ENCODE data around the gene TOX3. TPM values are rescaled to one million over a fixed set of nuclear protein-coding genes. Genes with fewer than 3 reads are reported as not detected.

The TOX3 gene
- total RNA-seq, 1 donor from 2014 or later = 10.5 TPM

DNA sequence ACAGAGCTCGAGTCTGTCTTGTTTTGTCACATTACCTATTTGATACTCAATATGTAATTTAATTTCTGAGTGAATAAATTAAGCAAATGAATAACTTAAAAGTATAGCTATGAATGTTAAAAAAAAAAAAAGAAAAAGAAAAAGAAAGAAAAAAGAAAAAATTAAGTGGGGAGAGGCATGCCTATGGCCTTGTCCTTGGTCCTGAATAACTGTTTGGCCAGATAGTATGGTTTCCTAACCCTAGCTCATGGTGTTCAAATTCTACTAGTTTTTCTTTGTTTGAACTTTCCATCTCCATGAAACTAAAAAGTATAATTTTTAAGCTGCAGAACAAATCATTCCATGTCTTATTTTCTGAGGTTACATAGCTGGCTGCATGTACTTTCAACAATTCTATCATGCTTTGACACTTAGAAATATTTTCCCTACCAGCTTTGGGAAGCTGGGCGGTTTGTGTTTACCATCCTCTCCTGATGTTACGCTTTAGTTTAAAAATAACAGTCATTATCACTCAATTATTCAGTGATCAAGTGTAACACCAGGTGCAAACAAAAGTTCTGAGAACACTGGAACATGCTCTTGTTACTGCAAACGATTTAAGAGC is 31.8 kb downstream of the TOX3 start:
- no peak overlapping the region for H3K4me3 ChIP-seq (ENCODE audit: low read depth, low read length)
- no peak for DNase-seq (ENCODE audit: low read depth)
- TF ChIP-seq, protein P1, sequence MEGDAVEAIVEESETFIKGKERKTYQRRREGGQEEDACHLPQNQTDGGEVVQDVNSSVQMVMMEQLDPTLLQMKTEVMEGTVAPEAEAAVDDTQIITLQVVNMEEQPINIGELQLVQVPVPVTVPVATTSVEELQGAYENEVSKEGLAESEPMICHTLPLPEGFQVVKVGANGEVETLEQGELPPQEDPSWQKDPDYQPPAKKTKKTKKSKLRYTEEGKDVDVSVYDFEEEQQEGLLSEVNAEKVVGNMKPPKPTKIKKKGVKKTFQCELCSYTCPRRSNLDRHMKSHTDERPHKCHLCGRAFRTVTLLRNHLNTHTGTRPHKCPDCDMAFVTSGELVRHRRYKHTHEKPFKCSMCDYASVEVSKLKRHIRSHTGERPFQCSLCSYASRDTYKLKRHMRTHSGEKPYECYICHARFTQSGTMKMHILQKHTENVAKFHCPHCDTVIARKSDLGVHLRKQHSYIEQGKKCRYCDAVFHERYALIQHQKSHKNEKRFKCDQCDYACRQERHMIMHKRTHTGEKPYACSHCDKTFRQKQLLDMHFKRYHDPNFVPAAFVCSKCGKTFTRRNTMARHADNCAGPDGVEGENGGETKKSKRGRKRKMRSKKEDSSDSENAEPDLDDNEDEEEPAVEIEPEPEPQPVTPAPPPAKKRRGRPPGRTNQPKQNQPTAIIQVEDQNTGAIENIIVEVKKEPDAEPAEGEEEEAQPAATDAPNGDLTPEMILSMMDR (conservative IDR thresholded peaks at IDR 0.05; ENCODE audit: low read depth, low read length) = no peak

DNA sequence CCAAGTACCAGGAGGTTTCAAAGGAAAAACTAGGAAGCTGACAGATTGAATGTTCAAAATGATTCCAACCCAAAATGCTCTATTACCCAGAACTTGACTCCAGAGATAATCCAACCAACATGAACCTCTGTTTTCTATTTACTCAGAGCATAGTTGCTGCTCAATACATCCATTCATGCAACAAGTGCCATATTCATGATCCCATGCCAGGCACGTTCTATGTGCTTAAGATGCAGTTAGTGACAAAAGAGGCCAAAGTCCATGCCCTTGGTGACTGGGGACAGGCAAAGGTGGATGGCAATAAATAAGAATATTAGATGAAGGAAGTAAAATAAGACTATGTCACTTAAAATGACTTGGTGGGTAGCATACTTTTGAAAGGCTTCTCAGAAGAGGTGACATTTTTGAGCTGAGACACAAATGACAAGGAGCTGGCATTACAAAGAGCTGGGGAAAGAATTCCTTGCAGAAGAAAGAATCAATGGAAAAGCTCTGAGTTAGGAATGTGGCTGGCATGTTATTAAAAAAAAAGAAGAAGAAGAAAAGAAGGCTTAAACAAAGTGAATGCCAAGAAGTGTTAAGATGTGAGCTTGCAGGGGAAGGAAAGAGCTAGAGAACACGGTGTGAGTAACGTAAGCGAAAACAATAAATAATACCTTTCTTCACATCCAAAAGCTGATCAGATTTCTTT is 34.5 kb downstream of the TOX3 start:
- no peak for DNase-seq (ENCODE audit: low read depth)
- H3K4me3 ChIP-seq (ENCODE audit: low read depth, low read length) = no peak overlapping the region
- TF ChIP-seq, protein P1 (conservative IDR thresholded peaks at IDR 0.05; ENCODE audit: low read depth, low read length) = no peak

DNA sequence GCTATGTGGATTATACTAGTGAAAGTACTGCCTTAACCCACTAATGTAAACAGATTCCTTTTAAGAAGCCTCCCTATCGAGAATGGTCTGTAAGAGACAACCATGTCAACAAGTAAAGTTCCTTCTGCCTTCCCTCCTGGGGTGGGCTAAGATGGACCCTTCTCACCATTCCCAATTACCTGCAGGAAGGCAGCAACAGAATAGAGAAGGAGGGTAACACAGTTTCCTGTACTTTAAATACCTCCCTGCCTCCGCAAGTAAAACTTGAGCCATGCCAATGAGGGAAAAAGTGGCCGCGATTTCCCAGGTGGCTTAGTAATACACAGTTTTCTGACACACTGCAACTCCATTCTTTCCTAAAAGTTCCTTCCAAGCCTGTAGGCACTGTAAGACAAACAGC is 45.2 kb downstream of the TOX3 start:
- H3K4me3 ChIP-seq (ENCODE audit: low read depth, low read length) = no peak overlapping the region
- TF ChIP-seq, protein P1 (conservative IDR thresholded peaks at IDR 0.05; ENCODE audit: low read depth, low read length) = no peak
- no peak for DNase-seq (ENCODE audit: low read depth)

DNA sequence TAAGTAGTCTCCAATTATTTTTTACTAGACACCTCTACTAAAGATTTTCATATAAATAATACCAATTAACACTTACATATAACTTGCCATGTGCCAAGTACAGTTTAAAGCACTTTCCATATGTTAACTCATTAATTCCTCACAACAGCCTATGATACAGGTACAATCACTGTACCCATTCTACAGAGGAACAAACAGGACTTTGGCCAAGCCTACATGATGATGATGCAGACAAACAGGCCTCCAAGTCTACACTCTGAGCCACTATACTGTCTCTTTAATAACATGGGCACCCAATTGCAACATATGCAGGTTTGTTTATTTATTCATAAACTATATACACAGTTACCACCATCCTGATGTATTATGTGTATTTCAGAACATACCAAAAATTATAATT is 46.0 kb downstream of the TOX3 start:
- no peak for DNase-seq (ENCODE audit: low read depth)
- TF ChIP-seq, protein P1 (conservative IDR thresholded peaks at IDR 0.05; ENCODE audit: low read depth, low read length) = no peak
- no peak overlapping the region for H3K4me3 ChIP-seq (ENCODE audit: low read depth, low read length)

DNA sequence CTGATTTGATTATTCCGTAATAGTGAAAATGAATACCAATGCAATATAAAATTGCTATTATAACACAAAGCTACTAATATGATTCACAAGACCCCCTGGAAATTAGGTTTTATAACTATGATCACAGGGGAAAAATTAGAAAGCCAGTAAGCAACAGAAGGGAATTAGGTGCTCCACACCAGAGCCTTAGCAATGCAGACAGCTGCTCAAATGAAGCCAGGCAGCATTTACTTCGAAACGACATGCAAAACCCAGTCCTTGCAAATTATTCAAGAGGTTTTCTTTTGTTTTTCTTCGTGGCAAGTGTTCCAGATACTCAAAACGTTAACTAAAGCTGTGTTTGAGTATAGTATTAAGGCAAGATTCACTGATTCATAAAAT is 47.9 kb downstream of the TOX3 start:
- DNase-seq (ENCODE audit: low read depth) = no peak
- H3K4me3 ChIP-seq (ENCODE audit: low read depth, low read length) = no peak overlapping the region
- TF ChIP-seq, protein P1 (conservative IDR thresholded peaks at IDR 0.05; ENCODE audit: low read depth, low read length) = no peak

DNA sequence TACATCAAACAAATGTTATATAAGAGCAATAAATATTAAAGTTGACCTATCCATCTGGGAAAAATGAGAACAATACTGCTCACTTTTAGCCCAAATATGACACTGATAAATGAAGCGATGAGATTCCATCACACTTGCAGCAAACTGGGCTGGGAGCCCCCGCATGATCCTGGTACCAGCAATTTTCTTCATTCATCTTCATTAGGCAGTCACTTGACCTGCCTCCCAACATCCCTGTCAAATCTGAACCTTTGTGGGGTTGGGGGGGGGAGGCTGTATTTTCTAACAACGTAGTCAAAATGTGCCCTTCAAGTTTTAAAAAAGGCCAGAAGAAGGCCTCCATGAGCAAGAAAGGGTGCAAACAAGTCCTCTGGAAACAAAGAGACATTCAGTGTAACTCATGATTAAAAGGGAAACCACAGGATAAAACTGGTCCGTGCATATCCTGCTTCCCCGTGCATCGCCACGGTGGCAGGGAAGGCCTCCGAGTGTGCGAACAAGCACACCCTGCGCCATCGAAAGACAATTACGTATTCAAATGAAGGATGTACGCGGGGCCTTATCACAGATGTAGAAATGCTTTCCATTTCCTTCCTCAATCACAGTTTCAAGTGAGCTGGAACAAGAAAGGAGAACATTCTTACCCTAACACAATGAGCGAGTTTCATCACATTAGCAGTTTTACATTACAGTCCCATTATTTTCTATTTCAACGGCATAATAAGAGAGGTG is 48.4 kb downstream of the TOX3 start:
- TF ChIP-seq, protein P1 (conservative IDR thresholded peaks at IDR 0.05; ENCODE audit: low read depth, low read length) = no peak
- no peak overlapping the region for H3K4me3 ChIP-seq (ENCODE audit: low read depth, low read length)
- no peak for DNase-seq (ENCODE audit: low read depth)

All from epithelial cell of proximal tubule (primary cell).